ENCODE measurements around the gene NTNG1. TPM values are rescaled to one million over a fixed set of nuclear protein-coding genes. Genes with fewer than 3 reads are reported as not detected.

NTNG1 gene
- total and polyA plus RNA-seq, 2 of the 13 experiments (the other 11 are each of a cell fraction or from before 2014, with no cell fraction given) = not detected

DNA sequence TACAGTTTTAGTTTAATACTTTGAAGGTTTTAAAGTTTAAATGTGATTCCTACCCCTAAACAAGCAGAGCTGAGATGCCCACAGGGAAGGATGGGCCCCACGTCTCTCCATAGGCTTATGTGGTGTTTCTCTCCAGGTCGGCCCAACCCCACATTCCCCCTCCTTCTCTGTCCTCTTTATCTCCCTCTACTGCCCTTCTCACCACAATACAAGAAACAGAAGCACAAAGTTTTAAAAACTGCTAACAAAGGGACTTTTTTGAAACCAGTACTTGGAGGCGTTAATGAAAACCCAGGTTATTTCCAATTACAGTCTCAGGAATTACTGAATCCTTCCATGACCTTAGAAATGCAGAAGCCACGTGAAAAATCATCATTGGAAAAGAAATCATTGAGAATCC is 324.0 kb downstream of the NTNG1 start:
- Histone ChIP-seq H3K4me2 (ENCODE audit: low read depth, low read length) (no peak overlapping the region), H3K27ac (ENCODE audit: extremely low read length, insufficient read depth, low read length) (no peak overlapping the region), H3K9me3 (ENCODE audit: low read length) (no peaks in the 10 kb centered on the region), H3K9ac (ENCODE audit: insufficient read depth, low read depth, low read length) (no peak overlapping the region), H3K79me2 (ENCODE audit: insufficient read depth, low read length) (no peaks in the 10 kb centered on the region), H3K4me1 (ENCODE audit: insufficient read depth, low read length) (no peaks in the 10 kb centered on the region), H3K27me3 (ENCODE audit: control insufficient read depth in 1 of 2, insufficient read depth in 2 of 2, low read length in 2 of 2) (peaks cover 0 to 1% of the 10 kb centered on the region in 2 experiments; a peak in 1 of 5 replicates), H4K20me1 (ENCODE audit: insufficient read depth, low read length) (no peaks in the 10 kb centered on the region), H2AFZ (ENCODE audit: low read length) (no peak overlapping the region), H3K36me3 (replicated peaks in 1 of 2; ENCODE audit: control insufficient read depth in 1 of 2, insufficient read depth in 2 of 2, low read length in 2 of 2) (no peaks in the 10 kb centered on the region), H3K4me3 (replicated peaks in 1 of 3; ENCODE audit: insufficient read depth in 1 of 3, low read depth in 2 of 3, low read length in 3 of 3) (no peak overlapping the region)
- ChIA-PET POLR2A (no interaction called here), CTCF (ENCODE audit: low intra/inter-chr PET ratio, low total read pairs) (no interaction called here)
- no TSS peak for BruUV-seq (replicated peaks)
- peak; percentile 84 for ATAC-seq
- in situ Hi-C loops (cut with HindIII; ENCODE audit: extremely low pct_ligation_motif_present, low pct_unique_long_range_greater_than_20kb) = no loop called here
- DNase-seq (ENCODE audit: low spot score) = no peak
- intact Hi-C loops (cut with micrococcal nuclease; ENCODE audit: unreplicated experiment) = no loop called here
- FAIRE-seq = no peak
- TF ChIP-seq REL (CRISPR knock-in tag; conservative IDR thresholded peaks at IDR 0.05) = no peak
- TF ChIP-seq, protein P1, sequence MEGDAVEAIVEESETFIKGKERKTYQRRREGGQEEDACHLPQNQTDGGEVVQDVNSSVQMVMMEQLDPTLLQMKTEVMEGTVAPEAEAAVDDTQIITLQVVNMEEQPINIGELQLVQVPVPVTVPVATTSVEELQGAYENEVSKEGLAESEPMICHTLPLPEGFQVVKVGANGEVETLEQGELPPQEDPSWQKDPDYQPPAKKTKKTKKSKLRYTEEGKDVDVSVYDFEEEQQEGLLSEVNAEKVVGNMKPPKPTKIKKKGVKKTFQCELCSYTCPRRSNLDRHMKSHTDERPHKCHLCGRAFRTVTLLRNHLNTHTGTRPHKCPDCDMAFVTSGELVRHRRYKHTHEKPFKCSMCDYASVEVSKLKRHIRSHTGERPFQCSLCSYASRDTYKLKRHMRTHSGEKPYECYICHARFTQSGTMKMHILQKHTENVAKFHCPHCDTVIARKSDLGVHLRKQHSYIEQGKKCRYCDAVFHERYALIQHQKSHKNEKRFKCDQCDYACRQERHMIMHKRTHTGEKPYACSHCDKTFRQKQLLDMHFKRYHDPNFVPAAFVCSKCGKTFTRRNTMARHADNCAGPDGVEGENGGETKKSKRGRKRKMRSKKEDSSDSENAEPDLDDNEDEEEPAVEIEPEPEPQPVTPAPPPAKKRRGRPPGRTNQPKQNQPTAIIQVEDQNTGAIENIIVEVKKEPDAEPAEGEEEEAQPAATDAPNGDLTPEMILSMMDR (CRISPR knock-in tag; IDR thresholded peaks at IDR 0.05) = 0 out of 2 replicates have a peak, but pooled peaks have one; percentile 4
- 21% methylated on average over 4 of the region's 4 CpGs for WGBS (ENCODE audit: low lambda C conversion rate)

DNA sequence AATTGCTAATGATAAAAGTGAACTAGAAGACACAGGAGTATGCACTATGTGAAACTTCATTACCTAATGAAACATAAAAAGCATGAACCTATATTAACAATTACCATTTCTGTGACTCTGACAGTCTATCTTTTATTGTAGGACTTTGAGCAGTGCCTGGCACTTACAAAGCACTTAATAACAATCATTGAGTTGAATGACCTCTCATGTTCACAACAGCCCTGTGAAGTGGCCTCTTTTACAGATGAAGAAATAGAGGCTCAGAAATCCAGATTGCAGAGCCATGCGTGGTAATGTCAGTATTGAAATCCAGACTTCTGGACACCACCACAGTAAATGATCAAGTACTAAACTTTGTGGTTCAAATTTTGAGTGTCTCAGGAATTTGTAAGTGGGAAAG is 326.4 kb downstream of the NTNG1 start:
- Histone ChIP-seq H3K9me3 (ENCODE audit: low read length) (no peaks in the 10 kb centered on the region), H3K9ac (ENCODE audit: insufficient read depth, low read depth, low read length) (no peak overlapping the region), H3K27me3 (ENCODE audit: control insufficient read depth in 1 of 2, insufficient read depth in 2 of 2, low read length in 2 of 2) (no peaks in the 10 kb centered on the region; a peak in 1 of 5 replicates), H3K36me3 (replicated peaks in 1 of 2; ENCODE audit: control insufficient read depth in 1 of 2, insufficient read depth in 2 of 2, low read length in 2 of 2) (no peaks in the 10 kb centered on the region), H3K4me2 (ENCODE audit: low read depth, low read length) (no peak overlapping the region), H3K4me3 (replicated peaks in 1 of 3; ENCODE audit: insufficient read depth in 1 of 3, low read depth in 2 of 3, low read length in 3 of 3) (no peak overlapping the region), H3K27ac (ENCODE audit: extremely low read length, insufficient read depth, low read length) (no peak overlapping the region), H3K4me1 (ENCODE audit: insufficient read depth, low read length) (no peaks in the 10 kb centered on the region), H3K79me2 (ENCODE audit: insufficient read depth, low read length) (no peaks in the 10 kb centered on the region), H4K20me1 (ENCODE audit: insufficient read depth, low read length) (no peaks in the 10 kb centered on the region), H2AFZ (ENCODE audit: low read length) (no peak overlapping the region)
- intact Hi-C loops (cut with micrococcal nuclease; ENCODE audit: unreplicated experiment) = no loop called here
- DNase-seq (ENCODE audit: low spot score) (no peak), FAIRE-seq (no peak), ATAC-seq (no peak)
- WGBS (ENCODE audit: low lambda C conversion rate) = 0% methylated on average over 1 of the region's 1 CpG
- BruUV-seq (replicated peaks) = no TSS peak
- POLR2A ChIA-PET = no interaction called here
- in situ Hi-C loops (cut with HindIII; ENCODE audit: extremely low pct_ligation_motif_present, low pct_unique_long_range_greater_than_20kb) = no loop called here
- CTCF ChIA-PET (ENCODE audit: low intra/inter-chr PET ratio, low total read pairs) = no interaction called here
- TF ChIP-seq ZNF564 (CRISPR knock-in tag; IDR thresholded peaks at IDR 0.05) (no peak), XBP1 (CRISPR knock-in tag; IDR thresholded peaks at IDR 0.05) (no peak), ZNF138 (CRISPR knock-in tag; IDR thresholded peaks at IDR 0.05; ENCODE audit: low read depth) (no peak), CENPX (CRISPR knock-in tag; IDR thresholded peaks at IDR 0.05) (no peak), ZNF775 (CRISPR knock-in tag; IDR thresholded peaks at IDR 0.05; ENCODE audit: borderline replicate concordance) (no peak), MYC (CRISPR knock-in tag; IDR thresholded peaks at IDR 0.05; ENCODE audit: borderline replicate concordance) (no peak), ZNF788 (CRISPR knock-in tag; IDR thresholded peaks at IDR 0.05; ENCODE audit: borderline replicate concordance) (no peak)
- TF ChIP-seq, protein P2, sequence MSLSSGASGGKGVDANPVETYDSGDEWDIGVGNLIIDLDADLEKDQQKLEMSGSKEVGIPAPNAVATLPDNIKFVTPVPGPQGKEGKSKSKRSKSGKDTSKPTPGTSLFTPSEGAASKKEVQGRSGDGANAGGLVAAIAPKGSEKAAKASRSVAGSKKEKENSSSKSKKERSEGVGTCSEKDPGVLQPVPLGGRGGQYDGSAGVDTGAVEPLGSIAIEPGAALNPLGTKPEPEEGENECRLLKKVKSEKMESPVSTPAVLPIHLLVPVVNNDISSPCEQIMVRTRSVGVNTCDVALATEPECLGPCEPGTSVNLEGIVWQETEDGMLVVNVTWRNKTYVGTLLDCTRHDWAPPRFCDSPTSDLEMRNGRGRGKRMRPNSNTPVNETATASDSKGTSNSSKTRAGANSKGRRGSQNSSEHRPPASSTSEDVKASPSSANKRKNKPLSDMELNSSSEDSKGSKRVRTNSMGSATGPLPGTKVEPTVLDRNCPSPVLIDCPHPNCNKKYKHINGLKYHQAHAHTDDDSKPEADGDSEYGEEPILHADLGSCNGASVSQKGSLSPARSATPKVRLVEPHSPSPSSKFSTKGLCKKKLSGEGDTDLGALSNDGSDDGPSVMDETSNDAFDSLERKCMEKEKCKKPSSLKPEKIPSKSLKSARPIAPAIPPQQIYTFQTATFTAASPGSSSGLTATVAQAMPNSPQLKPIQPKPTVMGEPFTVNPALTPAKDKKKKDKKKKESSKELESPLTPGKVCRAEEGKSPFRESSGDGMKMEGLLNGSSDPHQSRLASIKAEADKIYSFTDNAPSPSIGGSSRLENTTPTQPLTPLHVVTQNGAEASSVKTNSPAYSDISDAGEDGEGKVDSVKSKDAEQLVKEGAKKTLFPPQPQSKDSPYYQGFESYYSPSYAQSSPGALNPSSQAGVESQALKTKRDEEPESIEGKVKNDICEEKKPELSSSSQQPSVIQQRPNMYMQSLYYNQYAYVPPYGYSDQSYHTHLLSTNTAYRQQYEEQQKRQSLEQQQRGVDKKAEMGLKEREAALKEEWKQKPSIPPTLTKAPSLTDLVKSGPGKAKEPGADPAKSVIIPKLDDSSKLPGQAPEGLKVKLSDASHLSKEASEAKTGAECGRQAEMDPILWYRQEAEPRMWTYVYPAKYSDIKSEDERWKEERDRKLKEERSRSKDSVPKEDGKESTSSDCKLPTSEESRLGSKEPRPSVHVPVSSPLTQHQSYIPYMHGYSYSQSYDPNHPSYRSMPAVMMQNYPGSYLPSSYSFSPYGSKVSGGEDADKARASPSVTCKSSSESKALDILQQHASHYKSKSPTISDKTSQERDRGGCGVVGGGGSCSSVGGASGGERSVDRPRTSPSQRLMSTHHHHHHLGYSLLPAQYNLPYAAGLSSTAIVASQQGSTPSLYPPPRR (CRISPR knock-in tag; IDR thresholded peaks at IDR 0.05; ENCODE audit: borderline replicate concordance) = no peak
